H1 (cell line): ENCODE data around the gene SCG3. TPM values are rescaled to one million over a fixed set of nuclear protein-coding genes. Genes with fewer than 3 reads are reported as not detected.

ENCODE experiments used
- CTCF ChIA-PET: fragments of 300-600 bp; sonication (Branson Sonifier 250); formaldehyde crosslinking; loops from one replicate; lab custom pipeline; 2021; ENCODE audit not compliant: partially characterized antibody; lab: Charles Lee
- POLR2A ChIA-PET: fragments of 300-600 bp; sonication (Branson Sonifier 250); formaldehyde crosslinking; loops from one replicate; lab custom pipeline; 2021; ENCODE audit warnings: inconsistent platforms; ENCODE audit not compliant: partially characterized antibody; lab: Charles Lee
- DNase-seq, 2 experiments: peaks; one replicate each; pipeline versions ENCODE4 v3.0.0 to v3.0.0-alpha.2; 2010 to 2022; ENCODE audit warnings: low spot score in 2 of 2, low read depth in 1 of 2, mixed read lengths in 1 of 2
- FAIRE-seq: peaks from 2 replicates; lab custom pipeline; 2011; peaks lifted over from hg19 to GRCh38; lab: Jason Lieb, UNC
- H2AFZ ChIP-seq: 2 replicates; pipeline ENCODE4 v1.8.1; 2012; ENCODE audit warnings: low read length, inconsistent platforms
- H2AK5ac ChIP-seq: 2 replicates; pipeline ENCODE4 v1.6.1; 2013; ENCODE audit warnings: low read depth, low read length
- H2BK120ac ChIP-seq: replicated peaks from 2 replicates; pipeline ENCODE3; 2013; ENCODE audit warnings: low read depth, low read length, inconsistent platforms
- H2BK12ac ChIP-seq: 2 replicates; pipeline ENCODE4 v1.6.1; 2013; ENCODE audit warnings: low read depth, low read length
- H2BK15ac ChIP-seq: 2 replicates; pipeline ENCODE4 v1.6.1; 2013; ENCODE audit warnings: low read length
- H2BK20ac ChIP-seq: 2 replicates; pipeline ENCODE4 v1.6.1; 2013; ENCODE audit warnings: low read length
- H2BK5ac ChIP-seq: 2 replicates; pipeline ENCODE4 v1.6.1; 2013; ENCODE audit warnings: low read depth, low read length
- H3K14ac ChIP-seq: 2 replicates; pipeline ENCODE4 v1.6.1; 2013; ENCODE audit warnings: inconsistent platforms; ENCODE audit not compliant: insufficient read length
- H3K18ac ChIP-seq: 2 replicates; pipeline ENCODE4 v1.6.1; 2013; ENCODE audit warnings: low read length; ENCODE audit errors: extremely low read depth
- H3K23ac ChIP-seq: 2 replicates; pipeline ENCODE4 v1.6.1; 2013; ENCODE audit warnings: inconsistent platforms; ENCODE audit not compliant: insufficient read length
- H3K23me2 ChIP-seq: 2 replicates; pipeline ENCODE4 v1.6.1; 2013; ENCODE audit warnings: low read depth, low read length
- H3K27ac ChIP-seq: 2 replicates; pipeline ENCODE4 v1.6.1; 2011; ENCODE audit warnings: low read depth, low read length, inconsistent platforms
- H3K27me3 ChIP-seq, 4 experiments: replicated peaks in 1 of 4; 1 replicate in 1 of 4; 2 replicates in 3 of 4; pipeline versions ENCODE4 v1.6.1 to v1.8.1; 2011 to 2013; ENCODE audit warnings: low read length in 3 of 4, mild to moderate bottlenecking in 3 of 4, inconsistent platforms in 2 of 4, mixed read lengths in 2 of 4, moderate library complexity in 1 of 4; ENCODE audit not compliant: control insufficient read depth in 3 of 4, insufficient read depth in 3 of 4; ENCODE audit errors: extremely low read depth in 1 of 4
- H3K36me3 ChIP-seq, 4 experiments: 2 replicates each; pipeline versions ENCODE4 v1.6.1 to v1.8.1; 2011 to 2013; ENCODE audit warnings: mild to moderate bottlenecking in 4 of 4, low read length in 3 of 4, moderate library complexity in 2 of 4, control low read depth in 1 of 4, inconsistent platforms in 1 of 4; ENCODE audit not compliant: insufficient read depth in 4 of 4, control insufficient read depth in 2 of 4
- H3K4ac ChIP-seq: replicated peaks from 2 replicates; pipeline ENCODE3; 2013; ENCODE audit warnings: low read length, low read depth, mixed read lengths, inconsistent platforms; ENCODE audit not compliant: insufficient read length
- H3K4me1 ChIP-seq, 4 experiments: replicated peaks in 1 of 4; 1 replicate in 1 of 4; 2 replicates in 3 of 4; pipeline versions ENCODE4 v1.6.1 to v1.8.1; 2011 to 2013; ENCODE audit warnings: low read length in 3 of 4, inconsistent platforms in 2 of 4, mixed read lengths in 1 of 4; ENCODE audit not compliant: insufficient read depth in 4 of 4, control insufficient read depth in 3 of 4
- H3K4me2 ChIP-seq, 2 experiments: 2 replicates each; pipeline versions ENCODE4 v1.6.1 to v1.8.1; 2011 to 2013; ENCODE audit warnings: low read depth in 2 of 2, low read length in 2 of 2, control low read depth in 1 of 2, inconsistent platforms in 1 of 2, mild to moderate bottlenecking in 1 of 2; ENCODE audit not compliant: insufficient read depth in 1 of 2
- H3K4me3 ChIP-seq, 4 experiments: fragments of 200-600, 300-600 bp in 1 of 4; sonication (generic), shearing (Covaris generic), sonication (Bioruptor Twin) in 1 of 4; 2 replicates each; pipeline versions ENCODE4 v1.5.1 to v1.8.1; 2011 to 2016; ENCODE audit warnings: low read length in 4 of 4, low read depth in 3 of 4, control low read depth in 2 of 4, inconsistent platforms in 2 of 4, mild to moderate bottlenecking in 2 of 4, mixed read lengths in 1 of 4, moderate library complexity in 1 of 4; ENCODE audit not compliant: insufficient read depth in 2 of 4; ENCODE audit errors: extremely low read depth in 1 of 4
- H3K56ac ChIP-seq: replicated peaks from 2 replicates; pipeline ENCODE3; 2013; ENCODE audit warnings: low read depth, mild to moderate bottlenecking, mixed read lengths, low read length, inconsistent platforms; ENCODE audit not compliant: insufficient read length
- H3K79me1 ChIP-seq: 2 replicates; pipeline ENCODE4 v1.6.1; 2013; ENCODE audit warnings: low read depth, low read length, control low read depth
- H3K79me2 ChIP-seq, 2 experiments: 2 replicates each; pipeline versions ENCODE4 v1.6.1 to v1.8.1; 2012 to 2013; ENCODE audit warnings: low read length in 2 of 2, mild to moderate bottlenecking in 2 of 2, inconsistent platforms in 1 of 2; ENCODE audit not compliant: insufficient read depth in 2 of 2, control insufficient read depth in 1 of 2
- H3K9ac ChIP-seq, 4 experiments: replicated peaks in 1 of 4; 1 replicate in 1 of 4; 2 replicates in 3 of 4; pipeline versions ENCODE4 v1.6.1 to v1.8.1; 2011 to 2013; ENCODE audit warnings: low read depth in 3 of 4, low read length in 3 of 4, control low read depth in 2 of 4, mild to moderate bottlenecking in 2 of 4, moderate library complexity in 2 of 4, inconsistent platforms in 1 of 4; ENCODE audit errors: extremely low read depth in 1 of 4
- H3K9me3 ChIP-seq, 2 experiments: 2 replicates each; pipeline versions ENCODE4 v1.6.1 to v1.8.1; 2012 to 2013; ENCODE audit warnings: mild to moderate bottlenecking in 2 of 2, moderate library complexity in 2 of 2, control low read depth in 1 of 2, inconsistent platforms in 1 of 2, low read depth in 1 of 2, low read length in 1 of 2, mixed read lengths in 1 of 2; ENCODE audit not compliant: insufficient read depth in 2 of 2
- H4K20me1 ChIP-seq, 2 experiments: replicated peaks in 1 of 2; 2 replicates each; pipeline versions ENCODE3 to v1.8.1; 2011 to 2013; ENCODE audit warnings: inconsistent platforms in 2 of 2, low read length in 2 of 2, mild to moderate bottlenecking in 1 of 2; ENCODE audit not compliant: insufficient read depth in 2 of 2, control insufficient read depth in 1 of 2
- H4K5ac ChIP-seq: 2 replicates; pipeline ENCODE4 v1.6.1; 2013; ENCODE audit warnings: low read length, low read depth, mixed read lengths, inconsistent platforms; ENCODE audit not compliant: insufficient read length
- H4K8ac ChIP-seq: 2 replicates; pipeline ENCODE4 v1.8.0; 2013; ENCODE audit warnings: mild to moderate bottlenecking, moderate library complexity, low read length, inconsistent platforms; ENCODE audit not compliant: insufficient read depth; ENCODE audit errors: extremely low read depth
- H4K91ac ChIP-seq: replicated peaks from 2 replicates; pipeline ENCODE3; 2013; ENCODE audit warnings: low read length, mixed read lengths, inconsistent platforms; ENCODE audit not compliant: insufficient read length
- BCL11A ChIP-seq, 2 experiments: IDR thresholded peaks; one replicate each; pipeline ENCODE4 v1.6.1; 2011; ENCODE audit warnings: low read depth in 2 of 2, low read length in 2 of 2, mild to moderate bottlenecking in 2 of 2
- CBX8 ChIP-seq: fragments of 300-800, 300-1000 bp; sonication (generic); IDR thresholded peaks from 2 replicates; pipeline ENCODE4 v1.7.1; 2016; ENCODE audit warnings: low read depth, low read length, borderline replicate concordance
- CHD2 ChIP-seq: IDR thresholded peaks from 2 replicates; pipeline ENCODE4 v1.6.1; 2012; ENCODE audit warnings: low read length, improper control_type of control experiment
- EGR1 ChIP-seq: IDR thresholded peaks from 2 replicates; pipeline ENCODE4 v1.6.1; 2011; ENCODE audit warnings: low read depth, low read length, borderline replicate concordance
- FOSL1 ChIP-seq: IDR thresholded peaks from 2 replicates; pipeline ENCODE4 v1.6.1; 2011; ENCODE audit warnings: mild to moderate bottlenecking, low read depth, low read length, moderate library complexity; ENCODE audit not compliant: insufficient read depth
- KDM1A ChIP-seq: fragments of 200-600, 300-600 bp; sonication (generic); IDR thresholded peaks from 2 replicates; pipeline ENCODE4 v1.7.1; 2016; ENCODE audit warnings: mild to moderate bottlenecking, low read length, borderline replicate concordance
- KDM4A ChIP-seq: IDR thresholded peaks from one replicate; pipeline ENCODE4 v1.7.1; 2012; ENCODE audit warnings: low read depth, mild to moderate bottlenecking, moderate library complexity, low read length, inconsistent platforms; ENCODE audit not compliant: severe bottlenecking
- SIRT6 ChIP-seq: IDR thresholded peaks from one replicate; pipeline ENCODE4 v1.7.1; 2012; ENCODE audit warnings: low read length, inconsistent platforms
- SP1 ChIP-seq: IDR thresholded peaks from 2 replicates; pipeline ENCODE4 v1.6.1; 2011; ENCODE audit warnings: low read depth, low read length
- SRF ChIP-seq: IDR thresholded peaks from 2 replicates; pipeline ENCODE4 v1.6.1; 2011; ENCODE audit warnings: mild to moderate bottlenecking, low read depth, low read length, moderate library complexity
- USF2 ChIP-seq: IDR thresholded peaks from 2 replicates; pipeline ENCODE4 v1.6.1; 2011; ENCODE audit warnings: low read length, improper control_type of control experiment
- WGBS, 2 experiments: shearing (Covaris generic) in 1 of 2; methylation state at CpG; one replicate each; pipeline versions ENCODE4 v1.1.6 to v1.1.7; 2013 to 2015; ENCODE audit warnings: low lambda C conversion rate in 2 of 2, mixed read lengths in 2 of 2, inconsistent platforms in 1 of 2, low coverage in 1 of 2, missing lambda C conversion rate in 1 of 2; ENCODE audit not compliant: insufficient replicate concordance in 2 of 2, insufficient coverage in 1 of 2, insufficient read length in 1 of 2; ENCODE audit errors: extremely low coverage in 1 of 2, missing lambda C conversion rate in 1 of 2; 5-methylcytosine and 5-hydroxymethylcytosine counted together
- polyA plus RNA-seq, 7 experiments: library from polyadenylated mRNA; depleted of rRNA in 3 of 7; stranded (reverse) in 5 of 7; unstranded in 2 of 7; fragments of >200 nt in 5 of 7; fragments of 200-250 nt in 2 of 7; gene quantifications; 1 replicate in 5 of 7; 2 replicates in 1 of 7; 4 replicates in 1 of 7; pipeline versions ENCODE4 v1.2.1 to v1.2.3, GENCODE V29; 2011 to 2013; ENCODE audit warnings: missing spikeins in 2 of 7, mixed read lengths in 2 of 7
- total RNA-seq: library from RNA; stranded (reverse); fragmentation: NEBNext Ultra II Directional; extraction: Animal tissue kit (Norgen Biotek cat#: 25700); gene quantifications from 2 replicates; pipeline ENCODE4 v1.2.1, GENCODE V29; 2021
- TF ChIP-seq, protein P1 (sequence below): IDR thresholded peaks from 2 replicates; pipeline ENCODE4 v1.6.1; 2011; ENCODE audit warnings: low read depth, mild to moderate bottlenecking, low read length; ENCODE audit not compliant: insufficient read depth

The SCG3 gene
- total and polyA plus RNA-seq, 2 of the 8 experiments (the other 6 are each of a cell fraction or from before 2014, with no cell fraction given) = 5.2 to 45.9 TPM

DNA sequence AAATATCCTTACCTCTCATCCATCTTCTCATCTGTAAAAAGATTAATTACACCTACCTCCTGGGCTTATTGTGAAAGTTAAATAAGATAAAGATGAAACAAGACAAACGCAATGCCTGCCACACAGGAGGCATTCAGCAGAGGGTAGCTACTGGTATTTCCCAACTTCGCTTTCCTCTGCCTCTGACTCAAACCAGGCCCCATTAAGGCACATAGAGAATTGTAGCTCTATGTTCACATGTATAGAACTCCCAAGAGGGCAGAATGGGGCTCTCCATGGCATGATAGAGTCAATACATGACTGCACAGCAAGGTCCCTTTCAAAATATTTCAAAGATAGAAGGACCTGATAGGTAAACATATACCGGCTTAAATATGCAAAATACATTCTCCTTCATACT lies 54.8 kb downstream of the SCG3 start:
- Histone ChIP-seq H4K5ac (no peak overlapping the region), H3K9ac (no peak overlapping the region), H3K23ac (no peak overlapping the region), H3K23me2 (peaks cover 8% of the 10 kb centered on the region), H3K27me3 (peaks cover 6 to 32% (median 19%) of the 10 kb centered on the region in 4 experiments), H3K36me3 (no peaks in the 10 kb centered on the region), H3K27ac (no peak overlapping the region), H2BK12ac (no peak overlapping the region), H3K56ac (no peak overlapping the region), H4K8ac (no peak overlapping the region), H3K79me1 (no peaks in the 10 kb centered on the region), H3K18ac (no peak overlapping the region), H4K20me1 (peaks cover 1% of the 10 kb centered on the region in 2 experiments), H3K14ac (no peak overlapping the region), H2BK15ac (no peak overlapping the region), H4K91ac (no peak overlapping the region), H2AFZ (no peak overlapping the region), H3K4me3 (no peak overlapping the region), H2BK20ac (no peak overlapping the region), H3K4me2 (peak overlapping the region in 1 of 2 experiments; percentile 75; a peak in 1 of 4 replicates), H3K4me1 (peaks cover 0 to 4% (median 0%) of the 10 kb centered on the region in 4 experiments; a peak in 1 of 7 replicates), H3K79me2 (no peaks in the 10 kb centered on the region), H3K9me3 (no peaks in the 10 kb centered on the region), H2BK5ac (no peak overlapping the region), H2AK5ac (no peak overlapping the region), H2BK120ac (no peak overlapping the region), H3K4ac (no peak overlapping the region)
- no peak for DNase-seq
- FAIRE-seq = no peak
- POLR2A ChIA-PET = interaction anchor here (0.9 to 2.6 kb wide), 3 partner anchors 11 to 61 kb away, joined by 3 to 7 read pairs (median 3); partner anchors contain the start of gene TMOD2
- 85% methylated on average over 3 of the region's 3 CpGs; no CpG with 5 or more reads in 1 of the 2 experiments for WGBS, 2 experiments
- CTCF ChIA-PET = interaction anchor here (0.6 to 4.5 kb wide), 9 partner anchors 16 to 282 kb away, joined by 3 to 22 read pairs (median 3); no protein-coding TSS in a partner anchor
- TF ChIP-seq USF2 = no peak
- TF ChIP-seq CHD2 = no peak
- TF ChIP-seq KDM1A = no peak
- no peak for TF ChIP-seq SP1
- no peak for TF ChIP-seq KDM4A
- no peak for TF ChIP-seq FOSL1
- no peak for TF ChIP-seq EGR1
- no peak for TF ChIP-seq SIRT6
- TF ChIP-seq, protein P1, sequence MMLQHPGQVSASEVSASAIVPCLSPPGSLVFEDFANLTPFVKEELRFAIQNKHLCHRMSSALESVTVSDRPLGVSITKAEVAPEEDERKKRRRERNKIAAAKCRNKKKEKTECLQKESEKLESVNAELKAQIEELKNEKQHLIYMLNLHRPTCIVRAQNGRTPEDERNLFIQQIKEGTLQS = no peak
- TF ChIP-seq SRF = no peak
- no peak for TF ChIP-seq BCL11A (IDR thresholded peaks at IDR 0.05; ENCODE audit: low read depth in 2 of 2, low read length in 2 of 2)
- no peak for TF ChIP-seq CBX8
